Measurements from ENCODE around the gene POLG2.
"Not testable (repeated sequence)": the region's sequence is repeated elsewhere in the genome, so short reads cannot be mapped to it uniquely, and the experiment has no call there.

The POLG2 gene

GRCh38 chr17:64437944-64438525 is 58.8 kb downstream of the POLG2 start:
- DNase-seq: no peak

GRCh38 chr17:64431534-64431933 is 65.3 kb downstream of the POLG2 start:
- no peak for DNase-seq

DNA sequence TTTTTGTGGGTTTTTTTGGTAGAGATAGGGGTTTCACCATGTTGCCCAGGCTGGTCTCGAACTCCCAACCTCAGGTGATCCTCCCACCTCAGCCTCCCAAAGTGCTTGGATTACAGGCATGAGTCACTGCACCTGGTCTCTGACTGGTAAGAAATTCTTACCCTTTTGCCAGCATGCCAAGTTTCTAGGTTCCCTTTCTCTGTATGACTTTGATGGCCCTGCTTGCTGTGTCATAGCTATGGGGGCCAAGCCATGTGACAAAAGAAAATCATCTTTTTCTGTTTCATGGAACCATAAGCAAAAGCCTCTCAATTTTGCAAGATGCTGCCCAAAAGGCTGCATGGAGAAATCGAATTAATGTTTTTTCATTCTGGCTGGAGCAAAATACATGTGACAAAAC is 66.8 kb downstream of the POLG2 start:
- DNase-seq: not testable (repeated sequence)

- DNase-seq: no peak
Observed at GRCh38 chr17:64428406-64428805, 68.4 kb downstream of the POLG2 start.

Data from inflammatory macrophage treated with lipopolysaccharide for 1 hour (primary cell).